Uterus (tissue), 2 donors: Measurements from ENCODE around the gene SLC27A2.

Experiments
- POLR2A ChIP-seq, 2 donors: fragments of 450-650 bp; IDR thresholded peaks; one replicate each; pipeline ENCODE4 v1.6.1; 2016; ENCODE audit warnings: antibody characterized with exemption in 2 of 2, mild to moderate bottlenecking in 1 of 2, moderate library complexity in 1 of 2
- TF ChIP-seq, protein P1 (sequence below), 4 experiments: fragments of 200-600 bp in 2 of 4; fragments of 450-650 bp in 2 of 4; sonication (generic) in 2 of 4; IDR thresholded peaks; one replicate each; pipeline ENCODE4 v1.5.1; 2016 to 2019; ENCODE audit warnings: antibody characterized with exemption in 4 of 4, mild to moderate bottlenecking in 2 of 4, moderate library complexity in 1 of 4

GRCh38 chr15:50182219-50183013, 420 bp downstream of the SLC27A2 start:
- TF ChIP-seq, protein P1, sequence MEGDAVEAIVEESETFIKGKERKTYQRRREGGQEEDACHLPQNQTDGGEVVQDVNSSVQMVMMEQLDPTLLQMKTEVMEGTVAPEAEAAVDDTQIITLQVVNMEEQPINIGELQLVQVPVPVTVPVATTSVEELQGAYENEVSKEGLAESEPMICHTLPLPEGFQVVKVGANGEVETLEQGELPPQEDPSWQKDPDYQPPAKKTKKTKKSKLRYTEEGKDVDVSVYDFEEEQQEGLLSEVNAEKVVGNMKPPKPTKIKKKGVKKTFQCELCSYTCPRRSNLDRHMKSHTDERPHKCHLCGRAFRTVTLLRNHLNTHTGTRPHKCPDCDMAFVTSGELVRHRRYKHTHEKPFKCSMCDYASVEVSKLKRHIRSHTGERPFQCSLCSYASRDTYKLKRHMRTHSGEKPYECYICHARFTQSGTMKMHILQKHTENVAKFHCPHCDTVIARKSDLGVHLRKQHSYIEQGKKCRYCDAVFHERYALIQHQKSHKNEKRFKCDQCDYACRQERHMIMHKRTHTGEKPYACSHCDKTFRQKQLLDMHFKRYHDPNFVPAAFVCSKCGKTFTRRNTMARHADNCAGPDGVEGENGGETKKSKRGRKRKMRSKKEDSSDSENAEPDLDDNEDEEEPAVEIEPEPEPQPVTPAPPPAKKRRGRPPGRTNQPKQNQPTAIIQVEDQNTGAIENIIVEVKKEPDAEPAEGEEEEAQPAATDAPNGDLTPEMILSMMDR (IDR thresholded peaks at IDR 0.05) = no peak
- no peak for TF ChIP-seq POLR2A (IDR thresholded peaks at IDR 0.05)
